MM.1S (cell line): ENCODE measurements around the gene ZNRF3.

ENCODE experiments used
- CTCF ChIP-seq: fragments of 300-600 bp; sonication (generic); IDR thresholded peaks from 2 replicates; pipeline ENCODE4 v1.5.1; 2016; ENCODE audit warnings: antibody characterized with exemption, low read length, mixed read lengths
- EZH2 ChIP-seq: fragments of 300-600 bp; sonication (generic); optimal IDR thresholded peaks from 2 replicates; pipeline ENCODE3; 2017; ENCODE audit warnings: low read depth, mild to moderate bottlenecking, antibody characterized with exemption, low read length, mixed read lengths
- EZH2phosphoT487 ChIP-seq: fragments of 300-600 bp; sonication (generic); IDR thresholded peaks from 2 replicates; pipeline ENCODE4 v1.6.1; 2018; ENCODE audit warnings: antibody characterized with exemption, low read length

- TF ChIP-seq CTCF (no peak), EZH2phosphoT487 (no peak), EZH2 (no peak)
Observed at GRCh38 chr22:29090039-29090438, 206.7 kb downstream of the ZNRF3 start.
